Measurements from ENCODE around the gene GRID1. TPM values are rescaled to one million over a fixed set of nuclear protein-coding genes. Genes with fewer than 3 reads are reported as not detected.
A peak's percentile ranks its signal among the peaks of the same experiment; 100 is the strongest.

GRID1 gene
- total RNA-seq, 1 donor from 2014 or later = 1.4 TPM

GRCh38 chr10:86310702-86311101 lies 55.9 kb downstream of the GRID1 start:
- Histone ChIP-seq H3K9me3 (no peaks in the 10 kb centered on the region), H3K36me3 (no peaks in the 10 kb centered on the region), H3K27ac (no peak overlapping the region), H3K4me1 (no peaks in the 10 kb centered on the region), H3K4me3 (no peak overlapping the region), H3K27me3 (no peaks in the 10 kb centered on the region)
- peak in 1 of 2 donors; percentile 27 for DNase-seq (ENCODE audit: low spot score in 2 of 2)
- intact Hi-C loops (cut with DNase I) = no loop called here
- TF ChIP-seq, protein P1, sequence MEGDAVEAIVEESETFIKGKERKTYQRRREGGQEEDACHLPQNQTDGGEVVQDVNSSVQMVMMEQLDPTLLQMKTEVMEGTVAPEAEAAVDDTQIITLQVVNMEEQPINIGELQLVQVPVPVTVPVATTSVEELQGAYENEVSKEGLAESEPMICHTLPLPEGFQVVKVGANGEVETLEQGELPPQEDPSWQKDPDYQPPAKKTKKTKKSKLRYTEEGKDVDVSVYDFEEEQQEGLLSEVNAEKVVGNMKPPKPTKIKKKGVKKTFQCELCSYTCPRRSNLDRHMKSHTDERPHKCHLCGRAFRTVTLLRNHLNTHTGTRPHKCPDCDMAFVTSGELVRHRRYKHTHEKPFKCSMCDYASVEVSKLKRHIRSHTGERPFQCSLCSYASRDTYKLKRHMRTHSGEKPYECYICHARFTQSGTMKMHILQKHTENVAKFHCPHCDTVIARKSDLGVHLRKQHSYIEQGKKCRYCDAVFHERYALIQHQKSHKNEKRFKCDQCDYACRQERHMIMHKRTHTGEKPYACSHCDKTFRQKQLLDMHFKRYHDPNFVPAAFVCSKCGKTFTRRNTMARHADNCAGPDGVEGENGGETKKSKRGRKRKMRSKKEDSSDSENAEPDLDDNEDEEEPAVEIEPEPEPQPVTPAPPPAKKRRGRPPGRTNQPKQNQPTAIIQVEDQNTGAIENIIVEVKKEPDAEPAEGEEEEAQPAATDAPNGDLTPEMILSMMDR (IDR thresholded peaks at IDR 0.05) = no peak

DNA sequence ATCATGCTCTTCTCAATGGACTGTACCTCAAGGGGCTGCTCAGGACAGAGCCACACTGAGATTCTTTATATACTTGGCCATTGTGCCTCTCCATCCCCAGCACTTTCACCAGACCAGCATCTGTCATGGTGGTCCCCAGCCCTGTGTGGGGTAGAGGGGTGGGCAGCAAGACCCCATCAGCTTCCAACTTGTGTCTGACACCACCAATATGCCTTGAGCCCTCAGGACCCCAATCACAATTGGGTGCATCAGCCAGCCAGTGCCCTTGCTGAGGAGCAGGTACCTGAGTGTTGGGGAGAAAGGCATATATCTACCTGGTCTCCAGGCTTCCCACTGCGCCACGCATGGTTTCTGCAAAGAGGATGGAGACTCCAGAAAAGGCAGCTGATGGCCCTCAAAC lies 56.3 kb downstream of the GRID1 start:
- TF ChIP-seq, protein P1 (IDR thresholded peaks at IDR 0.05) = no peak
- intact Hi-C loops (cut with DNase I) = no loop called here
- H3K4me3 ChIP-seq = no peak overlapping the region

DNA sequence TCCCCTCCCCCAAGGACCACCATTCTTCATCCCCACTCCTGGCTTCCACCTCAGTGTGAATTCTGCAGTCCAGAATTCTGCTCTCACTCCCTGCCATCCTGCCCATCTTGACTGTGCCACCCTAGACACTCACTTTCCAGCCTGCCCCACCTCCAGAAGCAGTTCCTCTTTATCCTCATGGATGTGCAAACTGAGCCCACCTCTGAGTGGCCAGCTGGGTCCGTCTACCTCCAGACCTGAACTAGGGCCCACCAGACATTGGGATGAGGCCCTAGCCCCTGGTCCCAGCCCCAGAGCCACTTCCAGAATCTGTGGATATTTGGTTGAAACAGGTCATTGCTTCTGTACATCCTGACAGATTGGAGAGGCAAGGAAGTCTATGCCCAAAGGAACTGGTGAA lies 58.5 kb downstream of the GRID1 start:
- Histone ChIP-seq H3K27ac (no peak overlapping the region), H3K4me3 (no peak overlapping the region), H3K4me1 (no peaks in the 10 kb centered on the region), H3K9me3 (no peaks in the 10 kb centered on the region), H3K27me3 (no peaks in the 10 kb centered on the region), H3K36me3 (no peaks in the 10 kb centered on the region)
- TF ChIP-seq, protein P1 (IDR thresholded peaks at IDR 0.05) = no peak
- intact Hi-C loops (cut with DNase I) = no loop called here
- DNase-seq (ENCODE audit: low spot score in 2 of 2) = peak in 1 of 2 donors; percentile 50

More for the DNA sequence above, 56.3 kb downstream of the GRID1 start:
- Histone ChIP-seq H3K4me1 (no peaks in the 10 kb centered on the region), H3K27me3 (no peaks in the 10 kb centered on the region), H3K36me3 (no peaks in the 10 kb centered on the region), H3K27ac (no peak overlapping the region), H3K9me3 (no peaks in the 10 kb centered on the region)
- peak in 1 of 2 donors; percentile 12 for DNase-seq (ENCODE audit: low spot score in 2 of 2)

- TF ChIP-seq, protein P1 (IDR thresholded peaks at IDR 0.05) = no peak
- DNase-seq (ENCODE audit: low spot score in 2 of 2) = no peak
- Histone ChIP-seq H3K4me3 (no peak overlapping the region), H3K4me1 (no peaks in the 10 kb centered on the region), H3K27me3 (no peaks in the 10 kb centered on the region), H3K27ac (no peak overlapping the region), H3K9me3 (no peaks in the 10 kb centered on the region), H3K36me3 (no peaks in the 10 kb centered on the region)
- intact Hi-C loops (cut with DNase I) = no loop called here
Observed at GRCh38 chr10:86306628-86307278, 59.8 kb downstream of the GRID1 start.

DNA sequence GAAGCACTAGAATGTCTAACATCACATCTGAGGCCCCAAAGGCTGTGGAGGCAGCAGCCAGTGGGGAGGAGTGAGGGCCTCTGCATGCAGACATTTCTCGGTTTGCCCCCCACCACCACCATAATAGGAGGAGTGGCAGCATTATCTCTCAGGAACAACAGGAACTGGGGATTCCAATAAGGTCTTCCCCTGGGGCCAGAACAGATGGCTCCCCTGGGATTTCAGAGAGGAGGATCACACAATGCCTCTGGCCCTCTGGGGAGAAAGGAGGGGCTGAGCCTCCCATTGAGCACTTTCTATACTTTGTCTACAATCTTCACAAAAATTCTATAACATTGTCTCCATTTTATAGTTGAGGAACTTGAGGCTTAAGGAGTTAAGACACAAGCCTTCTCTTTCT lies 61.1 kb downstream of the GRID1 start:
- H3K36me3 ChIP-seq = no peaks in the 10 kb centered on the region
- no peaks in the 10 kb centered on the region for H3K27me3 ChIP-seq
- TF ChIP-seq, protein P1 (IDR thresholded peaks at IDR 0.05) = no peak
- no peaks in the 10 kb centered on the region for H3K9me3 ChIP-seq
- H3K27ac ChIP-seq = no peak overlapping the region
- peak in 1 of 2 donors; percentile 13 for DNase-seq (ENCODE audit: low spot score in 2 of 2)
- H3K4me3 ChIP-seq = no peak overlapping the region
- no peaks in the 10 kb centered on the region for H3K4me1 ChIP-seq
- intact Hi-C loops (cut with DNase I) = no loop called here
